Fibroblast of mammary gland (primary cell): ENCODE data around the gene CD300LB.

ENCODE experiments used
- DNase-seq: peaks from one replicate; pipeline ENCODE4 v3.0.0-alpha.2; 2010; ENCODE audit warnings: low read depth
- H3K4me3 ChIP-seq: 2 replicates; pipeline ENCODE4 v1.5.1; 2011; ENCODE audit warnings: low read depth, mild to moderate bottlenecking, low read length, moderate library complexity; ENCODE audit not compliant: control insufficient read depth
- CTCF ChIP-seq: conservative IDR thresholded peaks from 2 replicates; pipeline ENCODE4 v1.5.1; 2011; ENCODE audit warnings: low read depth, low read length, inconsistent platforms; ENCODE audit not compliant: control insufficient read depth, insufficient read depth

CD300LB gene

DNA sequence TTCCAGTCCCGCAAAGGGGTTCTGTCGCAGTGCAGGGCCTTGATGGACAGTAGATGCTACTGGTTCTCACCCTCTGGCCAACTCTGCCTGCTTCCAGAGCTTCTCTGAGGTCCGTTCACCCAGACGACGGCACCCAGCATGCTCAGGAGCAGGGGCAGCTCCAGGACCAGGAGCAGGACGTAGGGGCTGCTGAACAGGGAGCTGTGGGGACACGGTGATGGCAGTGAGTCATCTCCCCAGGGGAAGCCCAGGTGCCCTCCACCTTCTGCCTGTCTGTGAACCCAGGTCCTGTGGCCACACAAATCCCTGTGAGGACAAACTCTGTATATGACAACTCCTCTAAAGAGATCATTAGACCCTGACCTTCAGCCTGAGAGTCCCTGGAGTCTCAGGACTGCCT lies 18.1 kb upstream of the CD300LB start:
- DNase-seq = no peak
- no peak overlapping the region for H3K4me3 ChIP-seq
- no peak for TF ChIP-seq CTCF

DNA sequence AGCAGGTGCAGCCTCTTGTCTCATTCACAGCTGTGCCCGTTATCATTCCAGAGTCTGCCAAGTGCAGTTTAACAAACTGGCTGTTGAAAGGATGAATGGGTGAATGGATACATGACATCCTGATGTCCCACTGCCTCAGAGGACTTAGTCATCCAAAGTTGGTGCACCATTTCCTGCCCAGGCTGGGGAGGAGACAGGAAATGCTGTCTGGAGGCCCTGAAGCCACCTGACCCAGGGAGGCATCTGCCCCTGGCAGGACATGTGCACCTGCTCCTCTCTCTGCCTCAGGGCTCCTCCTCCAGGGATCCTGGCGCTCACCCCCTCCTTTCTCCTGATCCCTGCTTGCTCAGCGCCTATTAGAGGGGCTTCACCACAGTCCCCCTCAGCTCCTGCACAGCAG lies 16.5 kb upstream of the CD300LB start:
- no peak for TF ChIP-seq CTCF
- DNase-seq = no peak
- no peak overlapping the region for H3K4me3 ChIP-seq

DNA sequence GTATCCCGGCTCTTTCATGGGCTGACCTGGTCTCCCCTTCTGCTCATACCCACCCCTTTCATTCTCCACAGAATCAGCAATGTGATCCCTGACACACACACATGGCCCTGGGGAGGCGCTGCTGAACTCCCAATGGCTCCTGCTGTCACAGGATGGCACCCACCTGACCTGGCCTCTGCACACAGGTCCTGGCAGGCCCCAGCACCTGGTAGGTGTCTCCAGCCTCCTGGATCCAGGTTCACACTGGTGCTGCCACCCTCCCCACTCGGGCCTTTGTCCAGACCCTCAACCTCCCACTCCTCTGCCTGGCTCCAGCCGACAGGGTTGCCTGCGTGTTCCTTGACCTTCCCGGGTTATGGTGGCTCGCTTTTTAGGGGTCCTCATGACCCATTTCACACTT lies 16.0 kb upstream of the CD300LB start:
- no peak for TF ChIP-seq CTCF

DNA sequence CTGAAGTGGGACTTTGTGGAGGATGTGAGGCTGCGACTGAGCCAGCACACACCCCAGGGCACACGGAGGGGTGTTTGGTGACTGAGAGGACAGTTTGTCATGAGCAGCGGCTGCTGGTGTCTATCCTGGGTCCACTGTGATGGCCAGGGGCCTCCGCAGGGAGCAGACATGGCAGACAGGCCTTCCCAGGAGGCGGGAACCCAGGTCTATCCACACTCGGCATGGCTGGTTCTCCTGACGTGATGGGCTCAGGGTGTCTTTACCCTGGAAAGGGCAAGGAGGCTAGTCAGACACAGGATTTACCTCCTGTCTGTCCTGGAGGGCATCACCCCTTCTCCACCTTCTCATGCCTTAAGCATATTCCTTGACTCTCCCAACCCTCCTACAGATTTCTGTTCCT lies 15.3 kb upstream of the CD300LB start:
- H3K4me3 ChIP-seq = no peak overlapping the region
- TF ChIP-seq CTCF = no peak
- no peak for DNase-seq

More for the DNA sequence above, 16.0 kb upstream of the CD300LB start:
- no peak overlapping the region for H3K4me3 ChIP-seq
- DNase-seq = no peak

DNA sequence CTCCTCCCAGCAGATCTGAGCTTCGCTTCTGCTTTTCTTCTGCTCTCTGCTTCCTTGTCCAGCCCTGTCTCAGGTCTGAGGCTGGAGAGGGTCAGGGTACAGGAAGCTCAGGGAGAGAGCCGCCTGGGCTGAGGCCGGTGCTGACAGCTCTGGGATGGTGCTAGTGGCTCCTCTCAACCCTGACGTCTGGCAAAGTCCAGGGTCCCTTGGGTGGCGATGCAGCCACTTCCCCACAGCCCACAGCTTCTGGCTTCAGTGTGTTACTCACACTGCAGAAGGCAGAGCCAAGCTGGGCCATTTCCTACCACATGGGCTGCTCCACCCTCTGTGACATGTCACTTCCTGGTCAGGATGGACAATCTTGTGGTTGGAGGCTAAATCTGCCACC lies 14.6 kb upstream of the CD300LB start, which contains the start of gene CD300C:
TSS of gene CD300C (minus strand) at position 273 of the 388 bp plus-strand sequence. CDS start 333 bp downstream, outside the sequence.
- DNase-seq = no peak
- no peak for TF ChIP-seq CTCF
- no peak within 1 kb of the TSS for H3K4me3 ChIP-seq

- no peak for DNase-seq
- TF ChIP-seq CTCF = no peak
- H3K4me3 ChIP-seq = no peak overlapping the region
Measured at GRCh38 chr17:74544991-74545842, 13.9 kb upstream of the CD300LB start.
